SK-N-MC (cell line): ENCODE results near the gene PATE2.

Source experiments
- EZH2 ChIP-seq: fragments of 200-600 bp; sonication (generic); IDR thresholded peaks from one replicate; pipeline ENCODE4 v1.6.1; 2017; ENCODE audit warnings: antibody characterized with exemption
- FOXP2 ChIP-seq: optimal IDR thresholded peaks from 2 replicates; pipeline ENCODE3; 2011; ENCODE audit warnings: mild to moderate bottlenecking, moderate library complexity; ENCODE audit not compliant: insufficient read depth; ENCODE audit errors: extremely low read length, control extremely low read depth
- POLR2AphosphoS5 ChIP-seq: IDR thresholded peaks from 2 replicates; pipeline ENCODE4 v1.6.1; 2012; ENCODE audit warnings: mild to moderate bottlenecking, low read depth, low read length, borderline replicate concordance

DNA sequence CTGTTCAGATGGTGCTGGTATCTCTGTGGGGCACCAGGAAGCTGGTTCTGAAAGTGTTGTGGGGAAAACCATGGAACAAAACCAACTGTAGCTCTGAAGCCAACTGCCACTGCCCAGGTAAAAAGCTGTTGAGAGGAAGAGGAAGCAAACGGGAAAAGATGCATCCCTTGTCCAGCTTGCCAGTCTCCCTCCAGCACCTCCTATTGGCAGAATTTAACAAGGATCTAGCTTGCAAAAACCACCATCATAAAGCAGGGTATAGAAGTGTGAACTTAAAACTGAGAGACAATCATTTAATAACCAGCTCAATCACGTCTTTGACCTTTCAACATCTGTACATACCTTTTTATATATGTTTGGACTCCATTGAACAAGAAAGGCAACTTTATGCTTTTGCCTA is 28.0 kb downstream of the PATE2 start:
- TF ChIP-seq POLR2AphosphoS5 = no peak
- no peak for TF ChIP-seq EZH2
- TF ChIP-seq FOXP2 = no peak
